PC-3 (cell line): ENCODE measurements around the gene ADGRG1. TPM values are rescaled to one million over a fixed set of nuclear protein-coding genes. Genes with fewer than 3 reads are reported as not detected.

ENCODE experiments used
- ATAC-seq: fragments of 200-7000 bp; cut with Tn5 transposase; 2 replicates; pipeline ENCODE4 v1.9.1; 2020; ENCODE audit warnings: mild to moderate bottlenecking, moderate library complexity
- BruUV-seq: library from RNA; stranded (reverse); fragments of 400-500 nt; replicated peaks from 2 replicates; lab custom pipeline; 2021; lab: Mats Ljungman, UMichigan
- CTCF ChIA-PET: fragments of 300-600 bp; sonication (Branson Sonifier 250); formaldehyde crosslinking; loops from one replicate; lab custom pipeline; 2022; ENCODE audit warnings: antibody characterized with exemption; lab: Charles Lee
- POLR2A ChIA-PET: fragments of 300-600 bp; sonication (Branson Sonifier 250); formaldehyde crosslinking; loops from one replicate; lab custom pipeline; 2022; ENCODE audit warnings: antibody characterized with exemption; ENCODE audit not compliant: unreplicated experiment; lab: Charles Lee
- DNase-seq: peaks from one replicate; pipeline ENCODE4 v3.0.0-alpha.2; 2015
- H2AFZ ChIP-seq: fragments of 300-600 bp; sonication (generic); 2 replicates; pipeline ENCODE4 v1.6.0; 2016; ENCODE audit warnings: antibody characterized with exemption, low read length
- H3F3A ChIP-seq: fragments of 300-600 bp; sonication (generic); one replicate; pipeline ENCODE4 v1.6.0; 2017; ENCODE audit warnings: antibody characterized with exemption, low read length, control low read depth, mild to moderate bottlenecking; ENCODE audit not compliant: unreplicated experiment
- H3K27ac ChIP-seq: fragments of 300-600 bp; sonication (generic); 2 replicates; pipeline ENCODE4 v1.5.1; 2016; ENCODE audit warnings: mild to moderate bottlenecking, low read length
- H3K27me3 ChIP-seq: fragments of 300-600 bp; sonication (generic); 2 replicates; pipeline ENCODE4 v1.6.1; 2016; ENCODE audit warnings: low read length, mixed read lengths
- H3K36me3 ChIP-seq: fragments of 300-600 bp; sonication (generic); 2 replicates; pipeline ENCODE4 v1.6.1; 2016; ENCODE audit warnings: low read depth, mixed run types, low read length, mixed read lengths
- H3K4me1 ChIP-seq: fragments of 300-600 bp; sonication (generic); 2 replicates; pipeline ENCODE4 v1.5.1; 2016; ENCODE audit warnings: low read length; ENCODE audit not compliant: insufficient read depth
- H3K4me2 ChIP-seq: fragments of 300-600 bp; sonication (generic); 2 replicates; pipeline ENCODE4 v1.6.0; 2016; ENCODE audit warnings: low read length
- H3K4me3 ChIP-seq: fragments of 300-600 bp; sonication (generic); 2 replicates; pipeline ENCODE4 v1.5.1; 2016; ENCODE audit warnings: mild to moderate bottlenecking, low read length, mixed read lengths
- H3K79me2 ChIP-seq: fragments of 300-600 bp; sonication (generic); 2 replicates; pipeline ENCODE4 v1.6.1; 2017; ENCODE audit warnings: low read length, mixed read lengths
- H3K9ac ChIP-seq: fragments of 300-600 bp; sonication (generic); 2 replicates; pipeline ENCODE4 v1.6.0; 2016; ENCODE audit warnings: mild to moderate bottlenecking, low read length
- H3K9me2 ChIP-seq: fragments of 300-600 bp; sonication (generic); replicated peaks from 2 replicates; pipeline ENCODE4 v1.6.1; 2016; ENCODE audit warnings: mixed run types, low read length, mixed read lengths
- H3K9me3 ChIP-seq: fragments of 300-600 bp; sonication (generic); 2 replicates; pipeline ENCODE4 v1.6.1; 2016; ENCODE audit warnings: low read length, mixed read lengths
- H4K20me1 ChIP-seq: fragments of 300-600 bp; sonication (generic); 2 replicates; pipeline ENCODE4 v1.6.1; 2016; ENCODE audit warnings: low read length, mixed read lengths
- EZH2 ChIP-seq: fragments of 300-600 bp; sonication (generic); IDR thresholded peaks from one replicate; pipeline ENCODE4 v1.6.1; 2017; ENCODE audit warnings: antibody characterized with exemption, mild to moderate bottlenecking, low read length; ENCODE audit not compliant: unreplicated experiment
- EZH2phosphoT487 ChIP-seq: fragments of 300-600 bp; sonication (generic); IDR thresholded peaks from 2 replicates; pipeline ENCODE4 v1.6.1; 2018; ENCODE audit warnings: mild to moderate bottlenecking, antibody characterized with exemption, low read length, borderline replicate concordance
- intact Hi-C: fragments of 100-400 bp; cut with micrococcal nuclease; formaldehyde crosslinking; loops from 2 replicates; pipeline ENCODE4 v1.9.0; 2023
- total RNA-seq: library from RNA; depleted of rRNA; stranded (reverse); fragments of >200 nt; gene quantifications from 2 replicates; pipeline ENCODE4 v1.2.3, GENCODE V29; 2014
- TF ChIP-seq, protein P1 (sequence below): fragments of 300-600 bp; sonication (generic); conservative IDR thresholded peaks from 2 replicates; pipeline ENCODE4 v1.5.1; 2017; ENCODE audit warnings: antibody characterized with exemption, low read depth, mild to moderate bottlenecking, low read length

The ADGRG1 gene
- total RNA-seq, 1 experiment from 2014 or later, result 33.7 TPM

DNA sequence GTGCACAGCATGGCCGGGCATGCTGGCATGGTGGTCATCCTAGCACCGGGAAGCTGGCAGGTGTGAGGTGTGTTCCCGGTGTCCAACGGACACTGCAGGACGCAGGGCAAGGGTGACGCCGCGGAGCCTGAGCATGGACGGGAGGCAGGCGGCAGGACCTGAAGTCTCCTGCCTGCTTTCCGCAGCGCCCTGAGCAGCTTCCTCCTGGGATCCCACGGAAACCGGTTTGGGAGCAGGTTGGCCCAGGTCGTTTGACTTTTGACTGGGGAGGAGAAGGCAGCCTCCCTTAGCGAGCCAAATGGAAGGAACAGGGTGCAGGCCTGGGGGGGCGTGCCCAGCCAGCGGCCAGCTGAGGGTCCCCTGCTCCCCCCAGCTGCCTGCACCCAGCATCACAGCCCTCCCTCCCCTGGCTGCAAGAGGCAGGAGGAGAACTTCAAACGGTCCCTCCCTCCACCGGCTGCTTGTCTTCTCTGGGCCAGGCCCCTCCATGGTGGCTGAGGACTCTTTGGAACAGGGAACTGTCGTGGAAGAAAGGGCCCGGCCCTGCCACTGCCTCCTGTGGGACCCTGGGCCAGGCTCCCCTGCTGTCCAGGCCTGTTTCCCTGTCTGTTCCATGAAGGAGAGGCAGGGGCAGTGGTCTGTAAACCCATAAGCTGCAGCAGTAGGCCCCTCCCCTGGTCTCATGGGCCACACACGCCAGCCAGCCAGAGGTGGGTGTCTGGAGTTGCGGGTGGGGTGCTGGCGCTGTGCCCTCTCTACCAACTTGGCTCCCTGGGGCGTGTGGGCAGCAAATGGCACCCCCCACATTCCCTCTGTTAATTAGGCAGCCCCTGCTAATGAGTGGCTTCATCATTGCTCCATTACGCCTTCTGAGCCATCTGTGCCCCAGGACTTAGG is 7.8 kb upstream of the ADGRG1 start:
- no TSS peak for BruUV-seq
- peak overlapping the region; percentile 97 for H3K4me2 ChIP-seq
- H2AFZ ChIP-seq, result 0 out of 2 replicates have a peak overlapping the region, but pooled peaks have one; percentile 38
- CTCF ChIA-PET, result no interaction called here
- H3K9me3 ChIP-seq, result no peaks in the 10 kb centered on the region
- DNase-seq (peak; percentile 81), ATAC-seq (0 out of 2 replicates have a peak, but pooled peaks have one; percentile 6)
- peak overlapping the region; percentile 76 for H3K4me3 ChIP-seq
- peaks cover 66% of the 10 kb centered on the region for H3K4me1 ChIP-seq
- no peaks in the 10 kb centered on the region for H3F3A ChIP-seq
- no peaks in the 10 kb centered on the region for H3K36me3 ChIP-seq
- POLR2A ChIA-PET, result no interaction called here
- H3K9ac ChIP-seq, result peak overlapping the region; percentile 90
- TF ChIP-seq EZH2, result no peak
- TF ChIP-seq EZH2phosphoT487, result no peak
- TF ChIP-seq, protein P1, sequence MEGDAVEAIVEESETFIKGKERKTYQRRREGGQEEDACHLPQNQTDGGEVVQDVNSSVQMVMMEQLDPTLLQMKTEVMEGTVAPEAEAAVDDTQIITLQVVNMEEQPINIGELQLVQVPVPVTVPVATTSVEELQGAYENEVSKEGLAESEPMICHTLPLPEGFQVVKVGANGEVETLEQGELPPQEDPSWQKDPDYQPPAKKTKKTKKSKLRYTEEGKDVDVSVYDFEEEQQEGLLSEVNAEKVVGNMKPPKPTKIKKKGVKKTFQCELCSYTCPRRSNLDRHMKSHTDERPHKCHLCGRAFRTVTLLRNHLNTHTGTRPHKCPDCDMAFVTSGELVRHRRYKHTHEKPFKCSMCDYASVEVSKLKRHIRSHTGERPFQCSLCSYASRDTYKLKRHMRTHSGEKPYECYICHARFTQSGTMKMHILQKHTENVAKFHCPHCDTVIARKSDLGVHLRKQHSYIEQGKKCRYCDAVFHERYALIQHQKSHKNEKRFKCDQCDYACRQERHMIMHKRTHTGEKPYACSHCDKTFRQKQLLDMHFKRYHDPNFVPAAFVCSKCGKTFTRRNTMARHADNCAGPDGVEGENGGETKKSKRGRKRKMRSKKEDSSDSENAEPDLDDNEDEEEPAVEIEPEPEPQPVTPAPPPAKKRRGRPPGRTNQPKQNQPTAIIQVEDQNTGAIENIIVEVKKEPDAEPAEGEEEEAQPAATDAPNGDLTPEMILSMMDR, result no peak
- H3K27me3 ChIP-seq, result no peaks in the 10 kb centered on the region
- H3K9me2 ChIP-seq, result no peaks in the 10 kb centered on the region
- intact Hi-C loops, result no loop called here
- peaks cover 47% of the 10 kb centered on the region for H3K79me2 ChIP-seq
- peak overlapping the region; percentile 99 for H3K27ac ChIP-seq
- no peaks in the 10 kb centered on the region for H4K20me1 ChIP-seq

DNA sequence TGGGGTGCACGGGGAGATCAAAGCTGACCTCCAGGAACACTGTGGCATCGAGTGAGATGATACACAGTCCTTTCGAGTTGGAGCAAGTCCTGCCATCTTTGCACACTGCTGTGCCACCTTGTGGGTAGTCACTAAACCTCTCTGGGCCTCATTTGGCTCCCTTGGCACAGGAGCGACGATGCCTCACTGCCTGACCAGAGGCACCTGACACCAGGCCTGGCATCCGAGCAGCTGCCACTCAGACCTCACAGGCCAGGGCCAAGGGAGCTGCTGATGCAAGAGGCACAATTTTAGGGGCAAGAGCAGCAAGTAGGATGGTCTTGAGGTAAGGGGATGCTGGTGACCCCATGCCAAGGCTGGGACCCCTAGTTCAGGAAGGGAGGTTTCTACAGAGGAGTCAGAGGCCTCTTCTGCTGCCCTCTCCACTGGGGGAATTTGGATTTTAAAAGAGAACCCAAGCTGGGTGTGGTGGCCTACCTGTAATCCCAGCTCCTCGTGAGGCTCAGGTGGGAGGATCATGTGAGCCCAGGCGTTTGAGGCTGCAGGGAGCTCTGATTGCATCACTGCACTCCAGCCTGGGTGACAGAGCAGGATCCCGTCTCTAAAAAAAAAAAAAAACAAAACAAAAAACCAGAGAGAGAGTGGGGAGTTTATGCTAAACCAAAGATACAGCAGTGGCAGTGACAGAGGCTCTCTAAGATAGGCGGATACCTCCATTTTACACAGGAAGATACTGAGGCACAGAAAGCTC is 6.7 kb upstream of the ADGRG1 start:
- Histone ChIP-seq H3K36me3 (no peaks in the 10 kb centered on the region), H2AFZ (no peak overlapping the region), H3K27me3 (no peaks in the 10 kb centered on the region), H3K27ac (peak overlapping the region; percentile 99), H3K9me2 (no peaks in the 10 kb centered on the region), H3K79me2 (peaks cover 55% of the 10 kb centered on the region), H4K20me1 (no peaks in the 10 kb centered on the region), H3F3A (no peaks in the 10 kb centered on the region), H3K9ac (peak overlapping the region; percentile 90), H3K4me1 (peaks cover 71% of the 10 kb centered on the region), H3K4me2 (peak overlapping the region; percentile 97), H3K4me3 (peak overlapping the region; percentile 76; the same call in 1 of the 2 replicates), H3K9me3 (no peaks in the 10 kb centered on the region)
- ChIA-PET POLR2A (no interaction called here), CTCF (interaction anchor here (0.6 to 0.7 kb wide), 2 partner anchors 32 to 43 kb away, joined by 3 to 8 read pairs; no protein-coding TSS in a partner anchor)
- intact Hi-C loops, result no loop called here
- ATAC-seq (no peak), DNase-seq (peak; percentile 40)
- BruUV-seq, result no TSS peak
- TF ChIP-seq, protein P1, result no peak
- TF ChIP-seq EZH2phosphoT487 (no peak), EZH2 (no peak)
